K562 (cell line): ENCODE measurements around the gene CDH3. TPM values are rescaled to one million over a fixed set of nuclear protein-coding genes. Genes with fewer than 3 reads are reported as not detected.
A peak's percentile ranks its signal among the peaks of the same experiment; 100 is the strongest.

Experiments used
- ADNP ChIP-seq: fragments of 200-800 bp; sonication (Bioruptor generic); IDR thresholded peaks from 2 replicates; pipeline ENCODE4 v1.6.1; 2016; ENCODE audit warnings: missing genetic modification characterization, missing compliant biosample characterization
- COPS2 ChIP-seq: fragments of 450-650 bp; conservative IDR thresholded peaks from 2 replicates; pipeline ENCODE4 v1.6.1; 2016; ENCODE audit warnings: mild to moderate bottlenecking, moderate library complexity
- CXXC5 ChIP-seq: fragments of 250-450 bp; sonication (Bioruptor Pico); IDR thresholded peaks from 2 replicates; pipeline ENCODE4 v1.8.0; 2022; ENCODE audit warnings: inconsistent platforms, mild to moderate bottlenecking, moderate library complexity
- EP300 ChIP-seq: IDR thresholded peaks from 2 replicates; pipeline ENCODE4 v1.6.1; 2012; ENCODE audit warnings: low read length, improper control_type of control experiment
- FOXJ3 ChIP-seq: sonication (generic); formaldehyde crosslinking; IDR thresholded peaks from 2 replicates; pipeline ENCODE4 v1.4.0; 2020; ENCODE audit warnings: mild to moderate bottlenecking, missing genetic modification reagents
- HDAC1 ChIP-seq, 2 experiments: fragments of 450-650 bp; IDR thresholded peaks; 2 replicates each; pipeline ENCODE4 v1.6.1; 2016 to 2017; ENCODE audit warnings: inconsistent platforms in 1 of 2, mild to moderate bottlenecking in 1 of 2, moderate library complexity in 1 of 2
- HDAC2 ChIP-seq: fragments of 450-650 bp; IDR thresholded peaks from 2 replicates; pipeline ENCODE4 v1.6.1; 2016; ENCODE audit warnings: mild to moderate bottlenecking
- HNRNPH1 ChIP-seq: fragments of 200-400 bp; formaldehyde crosslinking; optimal IDR thresholded peaks from 2 replicates; pipeline ENCODE3; 2017; ENCODE audit warnings: low read depth, mild to moderate bottlenecking, low read length, moderate library complexity
- HOXB6 ChIP-seq: fragments of 250-450 bp; sonication (Bioruptor Pico); IDR thresholded peaks from 2 replicates; pipeline ENCODE4 v1.5.1; 2022; ENCODE audit warnings: mild to moderate bottlenecking, borderline replicate concordance
- KHSRP ChIP-seq: fragments of 450-650 bp; IDR thresholded peaks from 2 replicates; pipeline ENCODE4 v1.6.1; 2017
- KLF1 ChIP-seq: fragments of 450-650 bp; IDR thresholded peaks from 2 replicates; pipeline ENCODE4 v1.6.1; 2016; ENCODE audit warnings: missing genetic modification characterization, missing compliant biosample characterization
- MTA1 ChIP-seq: fragments of 450-650 bp; IDR thresholded peaks from 2 replicates; pipeline ENCODE4 v1.6.1; 2017; ENCODE audit warnings: borderline replicate concordance
- NBN ChIP-seq: fragments of 450-650 bp; IDR thresholded peaks from 2 replicates; pipeline ENCODE4 v1.6.1; 2016; ENCODE audit warnings: low read depth, mild to moderate bottlenecking
- NR2F6 ChIP-seq: fragments of 450-650 bp; formaldehyde crosslinking; IDR thresholded peaks from 2 replicates; pipeline ENCODE4 v1.4.0; 2020; ENCODE audit warnings: mild to moderate bottlenecking
- PHF8 ChIP-seq: fragments of 200-600 bp; sonication (generic); IDR thresholded peaks from 2 replicates; pipeline ENCODE4 v1.6.1; 2012; ENCODE audit warnings: mixed run types, mild to moderate bottlenecking, inconsistent platforms, low read length, moderate library complexity, borderline replicate concordance
- POLR3G ChIP-seq: IDR thresholded peaks from 2 replicates; pipeline ENCODE4 v1.6.1; 2011; ENCODE audit not compliant: insufficient read length, insufficient replicate concordance; ENCODE audit errors: extremely low read depth
- RNF2 ChIP-seq: sonication (generic); IDR thresholded peaks from 2 replicates; pipeline ENCODE4 v1.6.1; 2016
- SMARCA4 ChIP-seq: fragments of 450-650 bp; IDR thresholded peaks from 2 replicates; pipeline ENCODE4 v1.6.1; 2016
- SMARCB1 ChIP-seq: IDR thresholded peaks from 2 replicates; pipeline ENCODE4 v1.6.1; 2011; ENCODE audit warnings: improper control_type of control experiment, low read depth; ENCODE audit not compliant: insufficient read length
- SP1 ChIP-seq: sonication (generic); formaldehyde crosslinking; IDR thresholded peaks from 2 replicates; pipeline ENCODE4 v1.8.1; 2022; ENCODE audit warnings: mild to moderate bottlenecking, missing genetic modification reagents
- SREBF2 ChIP-seq: sonication (generic); formaldehyde crosslinking; IDR thresholded peaks from 2 replicates; pipeline ENCODE4 v1.4.0; 2020; ENCODE audit warnings: mild to moderate bottlenecking, missing genetic modification reagents
- TAL1 ChIP-seq: fragments of 450-650 bp; IDR thresholded peaks from 2 replicates; pipeline ENCODE4 v1.6.1; 2016; ENCODE audit warnings: mild to moderate bottlenecking
- TRIM28 ChIP-seq: fragments of 450-650 bp; IDR thresholded peaks from 2 replicates; pipeline ENCODE4 v1.6.1; 2017
- XRCC5 ChIP-seq: fragments of 200-400 bp; formaldehyde crosslinking; IDR thresholded peaks from 2 replicates; pipeline ENCODE4 v1.6.1; 2017; ENCODE audit warnings: low read depth, mild to moderate bottlenecking, low read length
- ZNF696 ChIP-seq: fragments of 250-450 bp; sonication (Bioruptor Pico); conservative IDR thresholded peaks from 2 replicates; pipeline ENCODE4 v1.4.0; 2020; ENCODE audit warnings: mild to moderate bottlenecking, moderate library complexity
- ZNF766 ChIP-seq: fragments of 200-800 bp; sonication (Bioruptor generic); conservative IDR thresholded peaks from 2 replicates; pipeline ENCODE4 v1.6.1; 2016; ENCODE audit warnings: missing genetic modification characterization, missing compliant biosample characterization
- polyA plus RNA-seq, 8 experiments: library from polyadenylated mRNA; depleted of rRNA in 4 of 8; stranded (reverse) in 5 of 8; unstranded in 3 of 8; fragments of >200 nt; fragmentation: Nextera tagmentation in 2 of 8; fragmentation: Illumina TruSeq in 1 of 8; extraction: Ambion mirVana in 2 of 8; extraction: Trizol in 1 of 8; gene quantifications; 2 replicates each; pipeline versions ENCODE4 v1.2.1 to v1.2.3, GENCODE V29; 2011 to 2014; ENCODE audit warnings: inconsistent platforms in 1 of 8, missing spikeins in 1 of 8
- total RNA-seq, 7 experiments: library from RNA; depleted of rRNA in 6 of 7; stranded (reverse); fragments of >200 nt in 6 of 7; fragmentation: Illumina TruSeq in 2 of 7; extraction: Trizol in 2 of 7; gene quantifications; 2 replicates each; pipeline versions ENCODE4 v1.2.1 to v1.2.3, GENCODE V29; 2011 to 2021; ENCODE audit warnings: low replicate concordance in 1 of 7
- TF ChIP-seq, protein P1 (sequence below): fragments of 250-450 bp; sonication (Bioruptor Pico); IDR thresholded peaks from 2 replicates; pipeline ENCODE4 v1.6.1; 2021; ENCODE audit warnings: mild to moderate bottlenecking
- TF ChIP-seq, protein P2 (sequence below), 2 experiments: fragments of 250-450 bp in 1 of 2; fragments of 450-650 bp in 1 of 2; sonication (Bioruptor Pico) in 1 of 2; IDR thresholded peaks; 2 replicates each; pipeline versions ENCODE4 v1.6.1 to v1.8.0; 2016 to 2021; ENCODE audit warnings: mild to moderate bottlenecking in 2 of 2, moderate library complexity in 2 of 2, missing compliant biosample characterization in 1 of 2, missing genetic modification characterization in 1 of 2

CDH3 gene
- total and polyA plus RNA-seq, 9 of the 15 experiments (the other 6 are each of a cell fraction or from before 2014, with no cell fraction given): 0.06 to 0.09 TPM; not detected in 7

DNA sequence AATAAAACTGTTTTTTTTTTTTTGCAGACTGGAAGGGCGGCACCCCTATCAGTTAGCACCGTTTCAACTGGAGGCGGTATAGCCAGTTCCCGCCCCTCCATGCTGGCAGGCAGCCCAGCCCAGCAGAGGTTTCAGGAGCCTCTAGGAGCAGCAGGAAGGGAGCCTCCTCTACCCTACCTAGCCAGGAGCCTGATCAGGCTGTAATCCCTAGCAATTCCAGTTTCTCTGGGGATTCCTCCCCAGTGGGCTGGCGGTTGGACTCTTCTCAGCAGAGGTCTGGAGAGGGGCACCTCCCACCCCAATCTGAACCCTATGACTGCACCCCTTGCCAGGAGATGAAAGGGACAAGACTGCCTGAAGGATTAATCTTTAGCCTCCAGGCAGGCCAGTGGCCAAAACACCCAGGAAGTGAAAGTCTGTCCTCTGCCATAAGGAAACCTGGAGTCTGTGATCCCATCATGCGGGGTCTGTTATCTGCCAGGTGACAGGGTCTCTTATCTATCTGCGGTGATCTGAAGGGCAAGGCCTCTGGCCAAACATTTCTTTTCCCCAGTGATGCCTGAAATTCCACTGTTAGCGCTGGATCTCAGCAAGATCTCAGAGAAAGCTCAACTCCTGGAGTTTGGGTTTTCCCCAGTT is 87.1 kb downstream of the CDH3 start (continued):
- TF ChIP-seq SMARCB1 (no peak), MTA1 (peak; percentile 87), ZNF766 (peak; percentile 98), HDAC2 (peak; percentile 48; the same call in 1 of the 2 replicates), SMARCA4 (peak; percentile 74), HDAC1 (IDR thresholded peaks at IDR 0.05) (peak in 1 of 2 experiments; percentile 58; a peak in 2 of 4 replicates), ZNF696 (no peak), KLF1 (tag) (peak; percentile 89), XRCC5 (no peak), ADNP (tag) (no peak), EP300 (peak; percentile 72), RNF2 (peak; percentile 64; the same call in 1 of the 2 replicates), COPS2 (no peak), HOXB6 (CRISPR knock-in tag) (no peak), NR2F6 (CRISPR knock-in tag) (no peak), FOXJ3 (CRISPR knock-in tag) (no peak), PHF8 (peak; percentile 9; the same call in 1 of the 2 replicates), NBN (0 out of 2 replicates have a peak, but pooled peaks have one; percentile 18), SREBF2 (CRISPR knock-in tag) (no peak), SP1 (CRISPR knock-in tag) (peak; percentile 59), KHSRP (no peak), POLR3G (no peak), HNRNPH1 (no peak), TAL1 (peak; percentile 84), TRIM28 (no peak), CXXC5 (CRISPR knock-in tag) (peak; percentile 73)
- TF ChIP-seq, protein P1, sequence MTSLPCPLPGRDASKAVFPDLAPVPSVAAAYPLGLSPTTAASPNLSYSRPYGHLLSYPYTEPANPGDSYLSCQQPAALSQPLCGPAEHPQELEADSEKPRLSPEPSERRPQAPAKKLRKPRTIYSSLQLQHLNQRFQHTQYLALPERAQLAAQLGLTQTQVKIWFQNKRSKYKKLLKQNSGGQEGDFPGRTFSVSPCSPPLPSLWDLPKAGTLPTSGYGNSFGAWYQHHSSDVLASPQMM: no peak
- TF ChIP-seq, protein P2, sequence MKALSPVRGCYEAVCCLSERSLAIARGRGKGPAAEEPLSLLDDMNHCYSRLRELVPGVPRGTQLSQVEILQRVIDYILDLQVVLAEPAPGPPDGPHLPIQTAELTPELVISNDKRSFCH (CRISPR knock-in tag; IDR thresholded peaks at IDR 0.05): no peak
- TF ChIP-seq, protein P2 (tag; IDR thresholded peaks at IDR 0.05): 0 out of 2 replicates have a peak, but pooled peaks have one; percentile 53
- TF ChIP-seq, all 486 proteins: peak for 67
